Measurements from ENCODE around the gene MYL6B. TPM values are rescaled to one million over a fixed set of nuclear protein-coding genes. Genes with fewer than 3 reads are reported as not detected.

The MYL6B gene
- total RNA-seq, 2 donors from 2014 or later: 153 to 191 TPM

- H3K4me3 Mint-ChIP-seq: peak overlapping the region; percentile 96
- H3K27me3 Mint-ChIP-seq (ENCODE audit: insufficient read depth): no peaks in the 10 kb centered on the region
- peak; percentile 83 for TF ChIP-seq CTCF (conservative IDR thresholded peaks at IDR 0.05)
- no peaks in the 10 kb centered on the region for H3K9me3 ChIP-seq (ENCODE audit: control insufficient read depth, low read length)
- peak overlapping the region; percentile 95 for H3K27ac ChIP-seq (ENCODE audit: low read depth, low read length)
- peak; percentile 97 for DNase-seq
- H3K27me3 ChIP-seq (ENCODE audit: control insufficient read depth, insufficient read depth, low read length, poor library complexity, severe bottlenecking): no peaks in the 10 kb centered on the region
- peak overlapping the region; percentile 77 for H3K4me3 ChIP-seq (ENCODE audit: low read length)
- no peaks in the 10 kb centered on the region for H3K9me3 Mint-ChIP-seq
- peaks cover 21% of the 10 kb centered on the region for H3K4me1 ChIP-seq (ENCODE audit: control insufficient read depth, insufficient read depth, low read length)
- peak overlapping the region; percentile 99 for H3K27ac Mint-ChIP-seq
- peaks cover 40% of the 10 kb centered on the region for H3K36me3 Mint-ChIP-seq (ENCODE audit: low read depth)
- 28 to 31% methylated on average over 36 to 45 of the region's 45 CpGs for WGBS, 2 experiments (ENCODE audit: insufficient coverage in 1 of 2, insufficient read length in 1 of 2)
- H3K36me3 ChIP-seq (ENCODE audit: control insufficient read depth, insufficient read depth, low read length): peaks cover 53% of the 10 kb centered on the region
- peaks cover 68% of the 10 kb centered on the region for H3K4me1 Mint-ChIP-seq
- peak overlapping the region; percentile 66 for H3K9ac ChIP-seq (ENCODE audit: extremely low read depth, low read length, poor library complexity, severe bottlenecking)
These were observed 5.0 kb downstream of the MYL6B start for GRCh38 chr12:56157201-56158028.

GRCh38 chr12:56158029-56158925 lies 5.9 kb downstream of the MYL6B start, which contains the start of gene MYL6:
TSS of gene MYL6 (plus strand) at chr12:56158359. CDS start at chr12:56158402, 43 bp downstream.
- H3K4me1 ChIP-seq (ENCODE audit: control insufficient read depth, insufficient read depth, low read length): peaks cover 21% of the 10 kb centered on the region
- peak within 1 kb of the TSS; percentile 97 for H3K9ac ChIP-seq (ENCODE audit: extremely low read depth, low read length, poor library complexity, severe bottlenecking)
- no peaks in the 10 kb centered on the region for H3K27me3 ChIP-seq (ENCODE audit: control insufficient read depth, insufficient read depth, low read length, poor library complexity, severe bottlenecking)
- 0% methylated on average over 13 to 25 of the region's 30 CpGs for WGBS, 2 experiments (ENCODE audit: insufficient coverage in 1 of 2, insufficient read length in 1 of 2)
- Mint-ChIP-seq H3K9me3 (no peaks in the 10 kb centered on the region), H3K27ac (peak within 1 kb of the TSS; percentile 99), H3K4me3 (peak within 1 kb of the TSS; percentile 96), H3K4me1 (peaks cover 67% of the 10 kb centered on the region), H3K36me3 (ENCODE audit: low read depth) (peaks cover 43% of the 10 kb centered on the region), H3K27me3 (ENCODE audit: insufficient read depth) (no peaks in the 10 kb centered on the region)
- H3K27ac ChIP-seq (ENCODE audit: low read depth, low read length): peak within 1 kb of the TSS; percentile 95
- no peak for TF ChIP-seq CTCF (conservative IDR thresholded peaks at IDR 0.05)
- peak; percentile 99 for DNase-seq
- peaks cover 61% of the 10 kb centered on the region for H3K36me3 ChIP-seq (ENCODE audit: control insufficient read depth, insufficient read depth, low read length)
- H3K9me3 ChIP-seq (ENCODE audit: control insufficient read depth, low read length): no peaks in the 10 kb centered on the region
- H3K4me3 ChIP-seq (ENCODE audit: low read length): peak within 1 kb of the TSS; percentile 97

- H3K4me3 ChIP-seq (ENCODE audit: low read length): peak overlapping the region; percentile 97
- no peaks in the 10 kb centered on the region for H3K9me3 Mint-ChIP-seq
- 0% methylated on average over 2 to 6 of the region's 6 CpGs for WGBS, 2 experiments (ENCODE audit: insufficient coverage in 1 of 2, insufficient read length in 1 of 2)
These were observed 6.6 kb downstream of the MYL6B start for GRCh38 chr12:56158926-56159461.

More at GRCh38 chr12:56158926-56159461, 6.6 kb downstream of the MYL6B start:
- Mint-ChIP-seq H3K36me3 (ENCODE audit: low read depth) (peaks cover 50% of the 10 kb centered on the region), H3K4me1 (peaks cover 65% of the 10 kb centered on the region), H3K4me3 (peak overlapping the region; percentile 96), H3K27ac (peak overlapping the region; percentile 99), H3K27me3 (ENCODE audit: insufficient read depth) (no peaks in the 10 kb centered on the region)
- Histone ChIP-seq H3K36me3 (ENCODE audit: control insufficient read depth, insufficient read depth, low read length) (peaks cover 65% of the 10 kb centered on the region), H3K9me3 (ENCODE audit: control insufficient read depth, low read length) (no peaks in the 10 kb centered on the region), H3K4me1 (ENCODE audit: control insufficient read depth, insufficient read depth, low read length) (peaks cover 15% of the 10 kb centered on the region), H3K27ac (ENCODE audit: low read depth, low read length) (peak overlapping the region; percentile 90), H3K9ac (ENCODE audit: extremely low read depth, low read length, poor library complexity, severe bottlenecking) (peak overlapping the region; percentile 97), H3K27me3 (ENCODE audit: control insufficient read depth, insufficient read depth, low read length, poor library complexity, severe bottlenecking) (no peaks in the 10 kb centered on the region)
- no peak for TF ChIP-seq CTCF (conservative IDR thresholded peaks at IDR 0.05)
- DNase-seq: peak; percentile 89
